ENCODE measurements around the gene PLEKHA5.

PLEKHA5 gene

DNA sequence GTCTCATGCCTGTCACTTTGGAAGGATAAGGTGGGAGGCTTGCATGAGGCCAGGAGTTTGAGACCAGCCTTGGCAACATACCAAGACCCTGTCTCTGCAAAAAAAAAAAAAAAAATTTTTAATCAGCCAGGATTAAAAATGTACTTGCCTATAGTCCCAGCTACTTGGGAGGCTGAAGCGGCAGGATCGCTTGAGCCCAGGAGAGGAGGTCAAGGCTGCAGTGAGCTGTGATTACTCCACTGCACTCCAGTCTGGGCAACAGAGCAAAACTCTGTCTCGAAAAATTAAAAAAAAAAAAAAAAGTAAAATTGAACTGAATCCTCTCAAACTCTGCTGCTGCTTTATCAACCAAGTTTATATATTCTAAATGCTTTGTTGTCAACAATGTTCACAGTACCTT, 181.6 kb downstream of the PLEKHA5 start:
- Histone ChIP-seq H3F3A (ENCODE audit: control insufficient read depth, insufficient read depth) (no peaks in the 10 kb centered on the region), H3K79me2 (ENCODE audit: control insufficient read depth, low read length) (no peaks in the 10 kb centered on the region), H3K36me3 (ENCODE audit: control insufficient read depth, low read length) (no peaks in the 10 kb centered on the region), H3K4me3 (ENCODE audit: low read length) (no peak overlapping the region), H3K9me2 (replicated peaks; ENCODE audit: control insufficient read depth, low read length) (no peaks in the 10 kb centered on the region), H3K4me2 (ENCODE audit: low read length) (no peak overlapping the region), H3K27ac (ENCODE audit: low read depth, low read length) (no peak overlapping the region), H3K27me3 (ENCODE audit: control insufficient read depth, low read length) (no peaks in the 10 kb centered on the region), H3K9me3 (ENCODE audit: control insufficient read depth, insufficient read depth, low read length) (no peaks in the 10 kb centered on the region), H3K4me1 (ENCODE audit: control insufficient read depth, low read length) (no peaks in the 10 kb centered on the region), H4K20me1 (ENCODE audit: control insufficient read depth, insufficient read depth, low read depth, low read length) (no peaks in the 10 kb centered on the region)
- TF ChIP-seq, protein P1, sequence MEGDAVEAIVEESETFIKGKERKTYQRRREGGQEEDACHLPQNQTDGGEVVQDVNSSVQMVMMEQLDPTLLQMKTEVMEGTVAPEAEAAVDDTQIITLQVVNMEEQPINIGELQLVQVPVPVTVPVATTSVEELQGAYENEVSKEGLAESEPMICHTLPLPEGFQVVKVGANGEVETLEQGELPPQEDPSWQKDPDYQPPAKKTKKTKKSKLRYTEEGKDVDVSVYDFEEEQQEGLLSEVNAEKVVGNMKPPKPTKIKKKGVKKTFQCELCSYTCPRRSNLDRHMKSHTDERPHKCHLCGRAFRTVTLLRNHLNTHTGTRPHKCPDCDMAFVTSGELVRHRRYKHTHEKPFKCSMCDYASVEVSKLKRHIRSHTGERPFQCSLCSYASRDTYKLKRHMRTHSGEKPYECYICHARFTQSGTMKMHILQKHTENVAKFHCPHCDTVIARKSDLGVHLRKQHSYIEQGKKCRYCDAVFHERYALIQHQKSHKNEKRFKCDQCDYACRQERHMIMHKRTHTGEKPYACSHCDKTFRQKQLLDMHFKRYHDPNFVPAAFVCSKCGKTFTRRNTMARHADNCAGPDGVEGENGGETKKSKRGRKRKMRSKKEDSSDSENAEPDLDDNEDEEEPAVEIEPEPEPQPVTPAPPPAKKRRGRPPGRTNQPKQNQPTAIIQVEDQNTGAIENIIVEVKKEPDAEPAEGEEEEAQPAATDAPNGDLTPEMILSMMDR (IDR thresholded peaks at IDR 0.05; ENCODE audit: low read depth, low read length, poor library complexity, severe bottlenecking) = no peak
- no peak for TF ChIP-seq EZH2phosphoT487 (IDR thresholded peaks at IDR 0.05; ENCODE audit: borderline replicate concordance, low read length)

DNA sequence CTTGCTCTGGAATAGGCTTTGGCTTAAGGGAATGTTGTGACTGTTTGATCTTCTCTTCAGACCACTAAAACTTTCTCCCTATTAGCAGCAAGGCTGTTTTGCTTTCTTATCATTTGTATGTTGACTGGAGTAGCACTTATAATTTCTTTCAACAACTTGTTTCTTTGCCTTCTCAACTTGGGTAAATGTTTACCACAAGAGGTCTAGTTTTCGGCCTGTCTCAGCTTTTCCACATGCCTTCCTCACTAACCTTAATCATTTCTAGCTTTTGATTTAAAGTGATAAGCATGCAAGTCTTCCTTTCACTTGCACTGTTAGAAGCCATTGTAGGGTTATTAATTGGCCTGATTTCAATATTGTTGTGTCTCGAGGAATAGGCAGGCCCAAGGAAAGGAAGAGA, 183.1 kb downstream of the PLEKHA5 start:
- H3K79me2 ChIP-seq (ENCODE audit: control insufficient read depth, low read length) = no peaks in the 10 kb centered on the region
- no peak overlapping the region for H3K4me3 ChIP-seq (ENCODE audit: low read length)
- H3K4me1 ChIP-seq (ENCODE audit: control insufficient read depth, low read length) = no peaks in the 10 kb centered on the region
- no peak overlapping the region for H3K27ac ChIP-seq (ENCODE audit: low read depth, low read length)
- no peaks in the 10 kb centered on the region for H4K20me1 ChIP-seq (ENCODE audit: control insufficient read depth, insufficient read depth, low read depth, low read length)
- H3K9me3 ChIP-seq (ENCODE audit: control insufficient read depth, insufficient read depth, low read length) = no peaks in the 10 kb centered on the region
- no peak overlapping the region for H3K4me2 ChIP-seq (ENCODE audit: low read length)
- no peaks in the 10 kb centered on the region for H3F3A ChIP-seq (ENCODE audit: control insufficient read depth, insufficient read depth)
- no peaks in the 10 kb centered on the region for H3K36me3 ChIP-seq (ENCODE audit: control insufficient read depth, low read length)
- no peaks in the 10 kb centered on the region for H3K9me2 ChIP-seq (replicated peaks; ENCODE audit: control insufficient read depth, low read length)
- TF ChIP-seq EZH2phosphoT487 (IDR thresholded peaks at IDR 0.05; ENCODE audit: borderline replicate concordance, low read length) = no peak
- H3K27me3 ChIP-seq (ENCODE audit: control insufficient read depth, low read length) = no peaks in the 10 kb centered on the region

DNA sequence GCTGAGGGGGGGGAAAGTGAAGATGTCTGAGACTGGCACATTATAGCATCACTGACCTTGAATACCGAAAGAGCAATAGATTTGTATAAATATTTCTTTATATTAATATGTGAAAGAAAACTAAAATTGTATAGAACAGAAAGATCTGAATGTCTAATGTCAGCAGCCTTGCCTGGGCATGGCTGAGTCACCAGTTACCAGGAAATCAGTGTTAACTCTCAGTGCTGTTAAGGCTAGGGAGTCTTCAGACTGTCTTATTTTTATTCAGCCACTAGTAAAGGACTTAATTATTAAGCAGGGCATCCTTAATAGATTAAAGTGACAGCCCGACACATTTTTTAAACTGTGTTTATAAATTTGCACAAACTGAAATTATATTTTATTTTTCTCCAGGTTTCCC, 186.9 kb downstream of the PLEKHA5 start:
- Histone ChIP-seq H3K9me3 (ENCODE audit: control insufficient read depth, insufficient read depth, low read length) (no peaks in the 10 kb centered on the region), H3F3A (ENCODE audit: control insufficient read depth, insufficient read depth) (no peaks in the 10 kb centered on the region), H3K9me2 (replicated peaks; ENCODE audit: control insufficient read depth, low read length) (no peaks in the 10 kb centered on the region), H3K79me2 (ENCODE audit: control insufficient read depth, low read length) (no peaks in the 10 kb centered on the region), H3K4me1 (ENCODE audit: control insufficient read depth, low read length) (no peaks in the 10 kb centered on the region), H3K4me2 (ENCODE audit: low read length) (no peak overlapping the region), H3K27me3 (ENCODE audit: control insufficient read depth, low read length) (no peaks in the 10 kb centered on the region), H4K20me1 (ENCODE audit: control insufficient read depth, insufficient read depth, low read depth, low read length) (no peaks in the 10 kb centered on the region), H3K36me3 (ENCODE audit: control insufficient read depth, low read length) (no peaks in the 10 kb centered on the region), H3K27ac (ENCODE audit: low read depth, low read length) (no peak overlapping the region), H3K4me3 (ENCODE audit: low read length) (no peak overlapping the region)
- TF ChIP-seq EZH2phosphoT487 (IDR thresholded peaks at IDR 0.05; ENCODE audit: borderline replicate concordance, low read length) = no peak
- TF ChIP-seq, protein P1 (IDR thresholded peaks at IDR 0.05; ENCODE audit: low read depth, low read length, poor library complexity, severe bottlenecking) = no peak

DNA sequence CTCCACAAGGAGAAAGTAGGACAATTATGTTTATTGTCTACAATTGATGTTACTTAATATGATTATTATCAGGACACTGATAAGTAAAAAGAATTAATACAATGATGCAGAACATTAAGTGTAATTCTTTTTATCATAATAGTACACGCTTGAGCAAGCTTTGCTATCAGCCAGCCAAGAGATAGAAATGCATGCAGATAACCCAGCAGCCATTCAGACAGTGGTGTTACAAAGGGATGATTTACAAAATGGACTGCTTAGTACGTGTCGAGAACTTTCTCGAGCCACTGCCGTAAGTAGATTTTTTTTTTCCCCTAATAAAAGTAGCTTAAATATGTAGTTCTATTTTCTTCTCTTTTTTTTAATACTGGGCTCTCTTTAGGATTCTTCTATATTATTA, 192.8 kb downstream of the PLEKHA5 start:
- H3K36me3 ChIP-seq (ENCODE audit: control insufficient read depth, low read length) = no peaks in the 10 kb centered on the region
- H3F3A ChIP-seq (ENCODE audit: control insufficient read depth, insufficient read depth) = no peaks in the 10 kb centered on the region

More for the DNA sequence above, 192.8 kb downstream of the PLEKHA5 start:
- Histone ChIP-seq H4K20me1 (ENCODE audit: control insufficient read depth, insufficient read depth, low read depth, low read length) (no peaks in the 10 kb centered on the region), H3K27ac (ENCODE audit: low read depth, low read length) (no peak overlapping the region), H3K4me1 (ENCODE audit: control insufficient read depth, low read length) (no peaks in the 10 kb centered on the region), H3K9me3 (ENCODE audit: control insufficient read depth, insufficient read depth, low read length) (no peaks in the 10 kb centered on the region), H3K79me2 (ENCODE audit: control insufficient read depth, low read length) (no peaks in the 10 kb centered on the region), H3K27me3 (ENCODE audit: control insufficient read depth, low read length) (no peaks in the 10 kb centered on the region), H3K4me3 (ENCODE audit: low read length) (no peak overlapping the region), H3K9me2 (replicated peaks; ENCODE audit: control insufficient read depth, low read length) (no peaks in the 10 kb centered on the region), H3K4me2 (ENCODE audit: low read length) (no peak overlapping the region)
- TF ChIP-seq, protein P1 (IDR thresholded peaks at IDR 0.05; ENCODE audit: low read depth, low read length, poor library complexity, severe bottlenecking) = no peak
- TF ChIP-seq EZH2phosphoT487 (IDR thresholded peaks at IDR 0.05; ENCODE audit: borderline replicate concordance, low read length) = no peak
